ENCODE results near the gene PNPLA6.

Gene PNPLA6

GRCh38 chr19:7512400-7512851, 23.1 kb upstream of the PNPLA6 start:
- H3K9me3 Mint-ChIP-seq: no peaks in the 10 kb centered on the region
- no peak overlapping the region for H3K27ac Mint-ChIP-seq
- H3K36me3 Mint-ChIP-seq (ENCODE audit: low read depth): no peaks in the 10 kb centered on the region
- H3K27me3 Mint-ChIP-seq (ENCODE audit: low read depth, poor library complexity): peaks cover 29% of the 10 kb centered on the region
- H3K4me1 Mint-ChIP-seq: peaks cover 21% of the 10 kb centered on the region
- no peak for TF ChIP-seq CTCF (IDR thresholded peaks at IDR 0.05)
- DNase-seq: no peak
- H3K4me3 Mint-ChIP-seq: no peak overlapping the region

- peaks cover 9% of the 10 kb centered on the region for H3K36me3 Mint-ChIP-seq (ENCODE audit: low read depth)
- H3K9me3 Mint-ChIP-seq: no peaks in the 10 kb centered on the region
- DNase-seq: no peak
- no peak for TF ChIP-seq CTCF (IDR thresholded peaks at IDR 0.05)
- peak overlapping the region; percentile 50 for H3K4me3 Mint-ChIP-seq
- H3K27ac Mint-ChIP-seq: no peak overlapping the region
- peaks cover 30% of the 10 kb centered on the region for H3K4me1 Mint-ChIP-seq
- H3K27me3 Mint-ChIP-seq (ENCODE audit: low read depth, poor library complexity): peaks cover 21% of the 10 kb centered on the region
These were observed 21.5 kb upstream of the PNPLA6 start for GRCh38 chr19:7513809-7514642.

- Mint-ChIP-seq H3K27me3 (ENCODE audit: low read depth, poor library complexity) (peaks cover 14% of the 10 kb centered on the region), H3K27ac (peak overlapping the region; percentile 57), H3K4me1 (peaks cover 30% of the 10 kb centered on the region), H3K9me3 (no peaks in the 10 kb centered on the region), H3K4me3 (peak overlapping the region; percentile 89), H3K36me3 (ENCODE audit: low read depth) (peaks cover 13% of the 10 kb centered on the region)
- no peak for TF ChIP-seq CTCF (IDR thresholded peaks at IDR 0.05)
- no peak for DNase-seq
These were observed 20.3 kb upstream of the PNPLA6 start for GRCh38 chr19:7515110-7515644.

- peak; percentile 86 for DNase-seq
- Mint-ChIP-seq H3K36me3 (ENCODE audit: low read depth) (peaks cover 13% of the 10 kb centered on the region), H3K4me1 (peaks cover 30% of the 10 kb centered on the region), H3K9me3 (no peaks in the 10 kb centered on the region), H3K27me3 (ENCODE audit: low read depth, poor library complexity) (peaks cover 12% of the 10 kb centered on the region), H3K27ac (peak within 1 kb of the TSS; percentile 61), H3K4me3 (peak within 1 kb of the TSS; percentile 92)
- no peak for TF ChIP-seq CTCF (IDR thresholded peaks at IDR 0.05)
These were observed 19.8 kb upstream of the PNPLA6 start, which contains the start of gene ZNF358 for GRCh38 chr19:7515645-7516151. Gene ZNF358 (plus strand): TSS chr19:7516103. CDS start chr19:7519243, 3,140 bp downstream.

- peaks cover 18% of the 10 kb centered on the region for H3K36me3 Mint-ChIP-seq (ENCODE audit: low read depth)
- TF ChIP-seq CTCF (IDR thresholded peaks at IDR 0.05): no peak
- peaks cover 30% of the 10 kb centered on the region for H3K4me1 Mint-ChIP-seq
- H3K4me3 Mint-ChIP-seq: peak overlapping the region; percentile 92
- peak overlapping the region; percentile 61 for H3K27ac Mint-ChIP-seq
- no peaks in the 10 kb centered on the region for H3K9me3 Mint-ChIP-seq
- peak; percentile 41 for DNase-seq
- peaks cover 12% of the 10 kb centered on the region for H3K27me3 Mint-ChIP-seq (ENCODE audit: low read depth, poor library complexity)
These were observed 19.2 kb upstream of the PNPLA6 start for GRCh38 chr19:7516333-7516732.

Data from nephron progenitor cell (in vitro differentiated cells).